ENCODE data around the gene GIMAP8. TPM values are rescaled to one million over a fixed set of nuclear protein-coding genes. Genes with fewer than 3 reads are reported as not detected.
A peak's percentile ranks its signal among the peaks of the same experiment; 100 is the strongest.
"Not testable (repeated sequence)": the region's sequence is repeated elsewhere in the genome, so short reads cannot be mapped to it uniquely, and the experiment has no call there.

Gene GIMAP8
- total RNA-seq, 2 donors from 2014 or later: 10.2 to 13.1 TPM

DNA sequence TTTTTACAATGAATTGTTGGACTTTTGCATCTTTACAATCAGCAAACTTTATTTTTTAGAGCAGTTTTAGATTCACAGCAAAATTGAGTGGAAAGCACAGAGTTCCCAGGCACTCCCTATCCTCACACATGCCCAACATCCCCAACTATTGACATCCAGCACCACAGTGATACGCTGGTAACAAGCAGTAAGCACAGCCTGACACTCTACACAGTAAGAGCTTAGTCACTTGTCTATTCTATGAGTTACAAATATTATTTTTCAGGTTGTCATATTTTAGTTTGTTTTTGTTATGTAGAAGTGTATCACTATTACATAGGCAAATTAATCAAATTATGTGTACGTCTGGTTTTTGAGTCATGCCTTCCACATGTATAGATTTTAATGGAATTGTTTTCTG is 37.2 kb downstream of the GIMAP8 start:
- Mint-ChIP-seq H3K27me3 (ENCODE audit: low read depth) (no peaks in the 10 kb centered on the region), H3K4me3 (no peak overlapping the region), H3K9me3 (peaks cover 1 to 5% of the 10 kb centered on the region in 2 donors), H3K27ac (no peak overlapping the region), H3K36me3 (ENCODE audit: insufficient read depth in 2 of 2) (peaks cover 3 to 11% of the 10 kb centered on the region in 2 donors), H3K4me1 (ENCODE audit: low read depth) (peaks cover 62% of the 10 kb centered on the region)
- DNase-seq (no peak), ATAC-seq (replicated peaks in 1 of 2) (no peak)

DNA sequence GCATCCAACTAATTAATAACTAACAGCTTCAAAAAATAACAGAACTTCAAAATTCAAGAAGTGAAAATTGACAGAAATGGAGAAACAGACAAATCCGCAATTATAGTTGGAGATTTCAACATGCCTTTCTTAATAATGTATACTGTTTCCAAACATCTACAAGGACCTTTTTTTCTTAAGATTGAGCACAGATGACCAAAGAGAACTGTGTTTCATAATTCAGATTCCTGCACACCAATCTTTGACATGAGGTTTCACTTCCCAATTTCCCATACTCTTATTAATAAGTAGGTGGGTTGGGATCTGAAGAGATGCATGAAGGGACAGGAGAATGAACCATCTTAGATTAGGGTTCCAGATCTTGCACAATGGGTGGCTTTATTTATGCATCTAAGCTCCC is 39.4 kb downstream of the GIMAP8 start:
- DNase-seq (no peak), ATAC-seq (replicated peaks in 1 of 2) (no peak)
- no peak overlapping the region for H3K27ac Mint-ChIP-seq
- peaks cover 40% of the 10 kb centered on the region for H3K4me1 Mint-ChIP-seq (ENCODE audit: low read depth)
- H3K36me3 Mint-ChIP-seq (ENCODE audit: insufficient read depth in 2 of 2): peaks cover 3 to 12% of the 10 kb centered on the region in 2 donors
- H3K4me3 Mint-ChIP-seq: no peak overlapping the region
- H3K9me3 Mint-ChIP-seq: peaks cover 1 to 5% of the 10 kb centered on the region in 2 donors
- no peaks in the 10 kb centered on the region for H3K27me3 Mint-ChIP-seq (ENCODE audit: low read depth)

DNA sequence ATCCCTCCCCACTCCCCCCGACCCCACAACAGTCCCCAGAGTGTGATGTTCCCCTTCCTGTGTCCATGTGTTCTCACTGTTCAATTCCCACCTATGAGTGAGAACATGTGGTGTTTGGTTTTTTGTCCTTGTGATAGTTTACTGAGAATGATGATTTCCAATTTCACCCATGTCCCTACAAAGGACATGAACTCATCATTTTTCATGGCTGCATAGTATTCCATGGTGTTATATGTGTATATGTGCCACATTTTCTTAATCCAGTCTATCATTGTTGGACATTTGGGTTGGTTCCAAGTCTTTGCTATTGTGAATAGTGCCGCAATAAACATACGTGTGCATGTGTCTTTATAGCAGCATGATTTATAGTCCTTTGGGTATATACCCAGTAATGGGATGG is 43.0 kb downstream of the GIMAP8 start:
- H3K4me1 Mint-ChIP-seq (ENCODE audit: low read depth); H3K27me3 Mint-ChIP-seq (ENCODE audit: low read depth); H3K9me3 Mint-ChIP-seq; ATAC-seq (replicated peaks in 1 of 2); DNase-seq; H3K4me3 Mint-ChIP-seq; H3K27ac Mint-ChIP-seq: not testable (repeated sequence)
- H3K36me3 Mint-ChIP-seq (ENCODE audit: insufficient read depth in 2 of 2): peaks cover 8 to 18% of the 10 kb centered on the region in 2 donors

DNA sequence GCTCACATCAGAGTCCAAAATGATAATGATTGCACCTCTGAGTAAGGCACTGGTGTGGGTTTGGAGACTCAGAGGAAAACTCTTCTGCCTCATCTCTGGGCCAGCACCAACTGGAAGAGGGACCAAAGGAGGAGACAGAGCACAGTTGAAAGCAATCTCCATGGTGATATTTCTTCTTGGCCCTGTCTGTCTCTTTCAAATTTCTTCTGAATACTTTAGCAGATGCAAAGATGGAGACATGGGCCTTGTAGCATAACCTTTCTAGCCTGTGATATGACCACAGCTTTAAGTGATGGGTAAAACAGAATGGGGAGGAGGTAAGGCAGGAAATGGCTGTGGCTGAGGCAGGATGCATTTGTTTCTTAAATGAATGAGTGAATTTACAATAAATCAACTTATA is 52.1 kb downstream of the GIMAP8 start:
- Mint-ChIP-seq H3K36me3 (ENCODE audit: insufficient read depth in 2 of 2) (peaks cover 18 to 22% of the 10 kb centered on the region in 2 donors), H3K27me3 (ENCODE audit: low read depth) (no peaks in the 10 kb centered on the region), H3K9me3 (peaks cover 10 to 14% of the 10 kb centered on the region in 2 donors), H3K27ac (peak overlapping the region; percentile 96), H3K4me3 (peak overlapping the region; percentile 49 to 85), H3K4me1 (ENCODE audit: low read depth) (peaks cover 69% of the 10 kb centered on the region)
- DNase-seq (peak; percentile 40 to 43), ATAC-seq (replicated peaks in 1 of 2) (peak; percentile 78 to 81)

DNA sequence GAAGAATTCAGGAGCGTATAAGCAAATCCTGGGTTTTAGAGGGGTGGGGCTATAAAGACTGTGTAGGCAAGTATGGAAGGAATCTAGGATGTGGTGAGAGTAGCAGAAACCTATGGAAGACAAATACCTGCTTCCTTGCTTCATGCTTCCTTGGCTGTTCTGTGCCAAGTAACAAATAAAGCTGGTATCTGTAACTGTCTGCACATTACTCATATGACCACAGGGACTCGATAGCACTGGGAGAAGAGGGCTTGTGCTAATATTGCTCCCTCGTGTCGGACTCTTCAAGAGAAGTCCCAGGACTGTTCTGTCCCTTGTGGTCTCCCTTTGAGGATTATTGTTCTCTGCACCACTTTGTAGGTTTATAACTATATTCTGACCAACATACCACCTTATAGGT is 52.7 kb downstream of the GIMAP8 start:
- Mint-ChIP-seq H3K4me1 (ENCODE audit: low read depth) (peaks cover 75% of the 10 kb centered on the region), H3K9me3 (peaks cover 10 to 12% of the 10 kb centered on the region in 2 donors), H3K36me3 (ENCODE audit: insufficient read depth in 2 of 2) (peaks cover 17 to 20% of the 10 kb centered on the region in 2 donors), H3K27ac (peak overlapping the region; percentile 96), H3K27me3 (ENCODE audit: low read depth) (no peaks in the 10 kb centered on the region), H3K4me3 (peak overlapping the region; percentile 49 to 85)
- DNase-seq (no peak), ATAC-seq (replicated peaks in 1 of 2) (peak; percentile 14 to 22)

DNA sequence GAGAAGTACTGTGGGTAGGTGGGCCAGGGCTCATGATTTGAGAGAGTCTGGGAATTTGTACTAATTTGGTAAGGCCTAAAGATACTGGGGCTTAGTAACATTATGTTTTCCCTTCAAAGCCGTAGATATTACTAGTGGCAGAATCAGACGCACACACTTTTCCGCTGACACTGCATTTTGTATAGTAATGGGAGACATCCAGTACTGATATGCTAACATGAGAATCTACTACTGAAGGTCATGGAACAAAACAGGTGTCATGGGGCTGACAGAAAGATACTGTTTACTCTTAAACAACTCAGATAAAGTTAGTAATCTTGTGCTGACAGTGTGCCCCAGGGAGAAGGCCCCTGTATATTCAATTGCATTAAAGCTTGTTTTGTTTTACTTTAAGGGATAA is 53.2 kb downstream of the GIMAP8 start:
- Mint-ChIP-seq H3K4me3 (peak overlapping the region; percentile 65 to 85), H3K27me3 (ENCODE audit: low read depth) (no peaks in the 10 kb centered on the region), H3K36me3 (ENCODE audit: insufficient read depth in 2 of 2) (peaks cover 15 to 18% of the 10 kb centered on the region in 2 donors), H3K4me1 (ENCODE audit: low read depth) (peaks cover 80% of the 10 kb centered on the region), H3K9me3 (peaks cover 10 to 11% of the 10 kb centered on the region in 2 donors), H3K27ac (peak overlapping the region; percentile 96)
- ATAC-seq (replicated peaks in 1 of 2): peak; percentile 61 to 69
- no peak for DNase-seq

DNA sequence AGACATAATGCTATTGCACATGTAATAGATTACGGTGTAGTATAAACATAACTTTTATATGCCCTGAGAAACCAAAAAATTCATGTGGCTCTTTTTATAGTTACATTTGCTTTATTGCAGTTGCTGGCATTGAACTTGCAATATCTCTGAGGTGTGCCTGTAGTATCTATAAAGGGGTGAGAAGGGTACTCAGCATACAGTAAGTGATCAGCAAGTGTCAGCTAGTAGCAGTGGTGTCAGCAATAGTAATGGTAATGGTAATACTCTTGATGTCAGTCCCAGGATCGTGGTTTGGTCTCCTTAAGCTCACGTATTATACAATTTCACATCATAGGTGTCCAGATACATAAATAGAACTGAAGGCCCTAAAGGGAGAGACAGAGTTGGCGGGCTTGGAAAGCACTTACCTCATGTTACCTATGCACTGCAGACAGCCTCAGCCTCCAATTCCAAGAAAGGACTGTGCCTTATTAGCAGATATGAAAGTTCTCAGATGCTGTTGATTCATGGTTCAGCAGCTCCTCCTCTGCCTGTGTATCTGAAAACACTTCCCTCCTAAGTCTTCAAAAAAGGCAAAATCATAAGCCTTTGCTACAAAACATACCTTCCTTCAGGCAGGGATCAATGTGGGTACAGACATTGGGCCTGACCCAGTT is 57.6 kb downstream of the GIMAP8 start:
- DNase-seq: no peak
- no peaks in the 10 kb centered on the region for H3K27me3 Mint-ChIP-seq (ENCODE audit: low read depth)
- peak; percentile 38 to 48 for ATAC-seq (replicated peaks in 1 of 2)
- peak overlapping the region; percentile 66 to 71 for H3K4me3 Mint-ChIP-seq
- peak overlapping the region; percentile 95 for H3K27ac Mint-ChIP-seq
- H3K4me1 Mint-ChIP-seq (ENCODE audit: low read depth): peaks cover 98% of the 10 kb centered on the region
- peaks cover 2 to 3% of the 10 kb centered on the region in 2 donors for H3K36me3 Mint-ChIP-seq (ENCODE audit: insufficient read depth in 2 of 2)
- H3K9me3 Mint-ChIP-seq: peaks cover 2 to 6% of the 10 kb centered on the region in 2 donors

DNA sequence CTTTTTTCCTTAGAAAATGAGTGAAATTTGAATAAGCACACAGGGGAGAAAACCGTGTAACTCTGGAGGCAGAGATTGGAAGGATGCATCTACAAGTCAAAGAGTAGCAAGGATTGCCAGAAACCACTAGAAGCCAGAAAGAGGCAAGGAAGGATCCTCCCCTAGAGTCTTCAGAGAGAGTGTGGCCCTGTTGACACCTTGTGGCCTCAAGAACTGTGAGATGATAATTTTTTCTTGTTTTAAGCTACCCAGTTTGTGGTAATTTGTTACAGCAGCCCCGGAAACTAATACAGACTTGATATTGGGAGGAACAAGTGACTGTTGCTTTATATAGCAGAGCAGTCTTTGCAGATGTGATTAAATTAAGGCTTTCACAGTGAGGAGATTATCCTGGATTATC is 60.6 kb downstream of the GIMAP8 start:
- no peaks in the 10 kb centered on the region for H3K27me3 Mint-ChIP-seq (ENCODE audit: low read depth)
- peak overlapping the region; percentile 18 to 67 for H3K4me3 Mint-ChIP-seq
- peaks cover 2 to 6% of the 10 kb centered on the region in 2 donors for H3K9me3 Mint-ChIP-seq
- peak overlapping the region; percentile 74 for H3K27ac Mint-ChIP-seq
- ATAC-seq (replicated peaks in 1 of 2) (no peak), DNase-seq (no peak)
- peaks cover 2 to 11% of the 10 kb centered on the region in 2 donors for H3K36me3 Mint-ChIP-seq (ENCODE audit: insufficient read depth in 2 of 2)
- peaks cover 82% of the 10 kb centered on the region for H3K4me1 Mint-ChIP-seq (ENCODE audit: low read depth)

DNA sequence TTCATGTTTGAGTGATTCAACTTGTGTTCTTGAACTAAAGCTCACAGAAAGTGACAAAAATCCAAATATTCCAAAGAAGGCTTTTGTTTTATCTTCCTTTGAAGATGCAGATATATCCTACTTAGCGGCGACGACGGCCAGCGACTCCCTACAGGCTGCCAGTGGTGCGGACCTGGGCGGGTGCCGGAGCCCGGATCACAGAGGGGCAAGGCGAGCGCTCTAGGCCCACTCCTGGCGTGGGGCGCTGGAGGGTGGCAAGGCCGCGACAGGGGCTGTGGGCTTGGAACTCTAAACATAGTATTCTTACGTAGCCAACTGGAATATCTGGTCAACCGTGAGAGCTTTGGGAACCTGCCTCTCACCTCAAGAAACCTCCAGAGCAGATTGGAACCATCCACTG is 63.3 kb downstream of the GIMAP8 start:
- Mint-ChIP-seq H3K27ac (peak overlapping the region; percentile 87), H3K9me3 (peaks cover 2 to 3% of the 10 kb centered on the region in 2 donors), H3K4me1 (ENCODE audit: low read depth) (peaks cover 55% of the 10 kb centered on the region), H3K27me3 (ENCODE audit: low read depth) (no peaks in the 10 kb centered on the region), H3K4me3 (peak overlapping the region; percentile 91 to 94), H3K36me3 (ENCODE audit: insufficient read depth in 2 of 2) (peaks cover 6 to 18% of the 10 kb centered on the region in 2 donors)
- DNase-seq (no peak), ATAC-seq (replicated peaks in 1 of 2) (no peak)

DNA sequence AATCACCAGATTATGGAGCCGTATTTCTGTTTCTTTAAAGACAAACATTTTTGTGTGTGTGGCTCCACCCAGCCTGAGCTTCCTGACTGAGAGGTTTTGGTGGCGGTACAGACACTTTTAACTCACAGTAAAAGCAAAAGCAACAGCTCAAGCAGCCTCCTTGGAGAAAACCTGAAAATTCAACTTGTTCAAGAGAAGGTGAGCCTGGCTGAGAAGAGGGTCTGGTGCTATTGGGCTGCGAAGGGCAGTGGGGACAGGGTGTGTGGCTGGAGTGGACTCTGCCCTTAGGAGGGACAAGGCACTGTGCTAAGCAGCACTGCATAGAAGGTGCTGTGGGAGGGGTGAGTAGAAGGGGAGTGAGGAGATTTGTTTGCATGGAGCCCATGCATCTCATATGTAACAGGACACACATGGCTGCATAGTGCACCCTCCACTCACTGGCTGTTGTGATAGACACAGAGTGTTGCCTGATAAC is 64.4 kb downstream of the GIMAP8 start, which contains the start of gene GIMAP7:
TSS of gene GIMAP7 (plus strand) at position 125 of the 475 bp plus-strand sequence. CDS start 5,103 bp downstream, outside the sequence.
- Mint-ChIP-seq H3K4me3 (peak within 1 kb of the TSS; percentile 91 to 94), H3K36me3 (ENCODE audit: insufficient read depth in 2 of 2) (peaks cover 9 to 19% of the 10 kb centered on the region in 2 donors), H3K27me3 (ENCODE audit: low read depth) (no peaks in the 10 kb centered on the region), H3K9me3 (peaks cover 2 to 3% of the 10 kb centered on the region in 2 donors), H3K27ac (peak within 1 kb of the TSS; percentile 87), H3K4me1 (ENCODE audit: low read depth) (peaks cover 47% of the 10 kb centered on the region)
- peak; percentile 56 to 65 for DNase-seq
- ATAC-seq (replicated peaks in 1 of 2): peak; percentile 85 to 87

DNA sequence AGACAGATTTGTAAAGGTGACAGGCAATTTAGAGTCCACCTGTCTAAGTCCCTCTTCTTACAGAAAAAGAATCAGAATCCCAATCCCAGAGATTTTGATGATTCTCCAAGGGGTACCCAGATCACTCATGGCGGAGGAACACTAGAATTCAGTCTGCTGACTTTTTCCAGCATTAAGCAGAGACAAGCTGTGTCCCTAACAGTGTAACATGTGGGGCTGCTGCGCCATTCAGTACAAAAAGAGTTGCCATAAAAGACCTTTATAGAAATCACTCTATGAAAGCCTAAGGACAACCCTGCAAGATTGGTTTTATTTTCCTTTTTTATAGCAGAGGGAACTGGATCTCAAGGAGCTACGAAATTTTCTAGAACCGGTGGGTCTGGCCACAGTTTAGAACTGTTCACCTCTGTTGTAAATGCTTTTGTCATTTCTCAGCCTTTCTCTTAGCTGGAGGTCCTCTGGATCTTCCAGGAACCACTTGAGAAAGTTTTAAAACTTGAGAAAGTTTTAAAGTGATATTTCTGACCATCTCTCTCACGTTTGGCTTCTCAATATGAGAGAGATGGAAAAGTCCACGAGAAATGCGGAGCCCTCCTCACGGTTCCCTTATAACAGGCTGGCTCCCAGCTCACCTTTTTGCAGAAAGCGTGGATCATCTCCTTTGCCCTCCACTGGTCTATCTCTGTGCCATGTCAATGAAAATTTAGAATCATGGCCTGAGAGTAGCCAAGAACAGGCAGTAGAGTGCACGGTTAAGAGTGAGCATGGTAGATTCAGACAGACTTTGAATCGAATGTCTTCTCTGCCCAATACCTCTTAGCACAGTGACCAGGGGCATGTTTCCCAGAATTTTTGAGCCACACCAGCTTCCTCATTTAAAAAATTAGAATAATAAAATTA is 65.1 kb downstream of the GIMAP8 start:
- ATAC-seq (replicated peaks in 1 of 2) (peak; percentile 39 to 50), DNase-seq (no peak)
- Mint-ChIP-seq H3K27me3 (ENCODE audit: low read depth) (no peaks in the 10 kb centered on the region), H3K4me1 (ENCODE audit: low read depth) (peaks cover 47% of the 10 kb centered on the region), H3K9me3 (peaks cover 2 to 3% of the 10 kb centered on the region in 2 donors), H3K36me3 (ENCODE audit: insufficient read depth in 2 of 2) (peaks cover 13 to 24% of the 10 kb centered on the region in 2 donors), H3K27ac (peak overlapping the region; percentile 87), H3K4me3 (peak overlapping the region; percentile 91 to 94)

DNA sequence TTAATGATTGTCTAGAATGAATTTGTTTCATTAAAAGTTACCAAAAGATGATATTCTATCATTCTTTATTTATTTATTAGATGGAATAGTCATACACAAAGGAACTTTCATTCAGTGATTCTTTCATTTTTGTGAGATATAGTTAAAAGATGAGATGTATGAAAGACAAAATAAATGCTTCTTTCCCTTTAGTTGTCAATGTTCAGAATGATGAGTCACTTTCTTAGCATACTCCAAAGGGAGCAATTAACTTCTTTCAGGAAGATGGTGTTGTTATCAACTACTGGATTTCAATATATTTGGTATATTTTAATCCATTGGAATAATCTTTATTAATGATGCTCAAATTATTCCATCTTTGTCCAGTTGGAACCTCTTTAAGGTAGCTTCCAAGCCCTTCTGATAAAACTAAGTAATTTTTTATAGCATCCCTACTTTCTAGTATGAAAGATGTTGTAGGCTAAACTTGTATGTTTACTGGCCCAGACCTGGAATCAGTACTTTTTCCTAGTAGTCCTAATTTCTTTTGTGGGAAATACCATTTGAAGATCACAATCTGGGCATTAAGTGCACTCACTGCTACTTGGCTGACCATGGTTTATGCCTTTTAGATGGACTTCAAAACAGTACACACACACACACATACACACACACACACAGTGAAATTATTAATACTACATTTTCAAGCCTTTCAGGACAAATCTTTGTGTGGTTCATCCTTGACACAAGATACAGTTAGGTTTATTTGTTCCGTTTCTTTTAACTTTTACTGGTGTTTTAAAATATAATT is 66.7 kb downstream of the GIMAP8 start:
- Mint-ChIP-seq H3K4me1 (ENCODE audit: low read depth) (peaks cover 47% of the 10 kb centered on the region), H3K27me3 (ENCODE audit: low read depth) (no peaks in the 10 kb centered on the region), H3K36me3 (ENCODE audit: insufficient read depth in 2 of 2) (peaks cover 18 to 30% of the 10 kb centered on the region in 2 donors), H3K4me3 (peak overlapping the region; percentile 91 to 94), H3K9me3 (no peaks in the 10 kb centered on the region), H3K27ac (peak overlapping the region; percentile 87)
- ATAC-seq (replicated peaks in 1 of 2) (no peak), DNase-seq (no peak)

All from activated T-cell treated with anti-CD3 and anti-CD28 coated beads, Interleukin-2, amount 50 U/mL, for 72 hours (primary cell).